A549 treated with dexamethasone at 1 μM for 4 hours (cell line): Measurements from ENCODE around the gene DIAPH3. TPM values are rescaled to one million over a fixed set of nuclear protein-coding genes. Genes with fewer than 3 reads are reported as not detected.

Source experiments
- total RNA-seq: library from RNA; stranded (reverse); fragments of 200-300 nt; extraction: Qiagen RNA extraction; gene quantifications from 5 replicates; pipeline ENCODE4 v1.2.3, GENCODE V29; 2022

Gene DIAPH3
- total RNA-seq = 6.7 to 9.6 TPM (median 8.3 TPM) in 5 replicates

GRCh38 chr13:60163478-60164233, at the start of gene DIAPH3:
DIAPH3 (minus strand) TSS chr13:60163928; CDS start chr13:60163766, 162 bp downstream.

Other genes starting within 250 kb of the DIAPH3 start
- gene TDRD3, start 233.3 kb upstream of the DIAPH3 start, total RNA-seq = 5.4 to 6.4 TPM (median 5.7 TPM) in 5 replicates